NCI-H460 (cell line): Measurements from ENCODE around the gene XPOT. TPM values are rescaled to one million over a fixed set of nuclear protein-coding genes. Genes with fewer than 3 reads are reported as not detected.

Experiments used
- DNase-seq: peaks from one replicate; pipeline ENCODE4 v3.0.0-alpha.2; 2016; ENCODE audit warnings: low read depth; ENCODE audit errors: extremely low read depth
- total RNA-seq: library from RNA; depleted of rRNA; stranded (reverse); fragments of >200 nt; shearing (Covaris generic); gene quantifications from 2 replicates; pipeline ENCODE4 v1.2.3, GENCODE V29; 2014

The XPOT gene
- total RNA-seq, 1 experiment from 2014 or later, result 293 TPM

DNA sequence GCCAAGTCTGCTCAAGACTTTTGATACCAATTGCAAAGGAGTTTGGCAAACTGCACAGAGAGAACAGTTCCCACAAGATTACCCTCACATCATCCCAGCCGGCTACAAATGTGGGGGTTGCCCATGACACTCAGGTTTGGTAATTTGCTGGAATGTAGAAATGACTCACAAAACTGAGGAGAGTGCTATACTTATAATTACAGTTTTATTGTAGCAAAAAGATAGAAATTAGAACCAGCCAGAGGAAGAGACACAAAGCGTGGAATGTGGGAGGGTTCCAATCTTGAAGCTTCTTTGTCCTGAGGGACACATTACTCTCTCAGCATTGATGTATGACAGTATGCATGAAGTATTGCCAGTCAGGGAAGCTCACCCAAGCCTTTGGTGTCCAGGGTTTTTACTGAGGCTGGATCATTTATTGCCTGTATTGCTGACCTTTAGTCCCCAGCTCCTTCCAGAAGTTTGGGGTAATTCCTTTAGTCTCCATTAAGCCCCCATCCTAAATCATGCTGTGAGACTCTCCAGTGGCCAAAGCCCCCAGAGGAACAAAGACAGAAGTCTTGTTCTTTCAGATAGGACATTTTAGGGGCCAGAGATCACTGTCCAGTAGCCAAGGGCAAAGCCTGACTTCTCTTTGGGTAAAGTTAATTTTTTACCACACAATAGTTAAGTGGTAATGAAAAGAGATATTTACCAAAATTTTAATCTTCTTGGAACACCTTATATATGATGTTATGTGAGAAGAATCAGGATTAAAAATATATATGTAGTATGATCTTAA is 57.6 kb downstream of the XPOT start:
- no peak for DNase-seq

- no peak for DNase-seq
These were observed 62.0 kb downstream of the XPOT start for GRCh38 chr12:64466178-64466577.

- DNase-seq, result no peak
These were observed 64.8 kb downstream of the XPOT start for GRCh38 chr12:64468966-64469365.

GRCh38 chr12:64469455-64470142 is 65.4 kb downstream of the XPOT start:
- no peak for DNase-seq

DNA sequence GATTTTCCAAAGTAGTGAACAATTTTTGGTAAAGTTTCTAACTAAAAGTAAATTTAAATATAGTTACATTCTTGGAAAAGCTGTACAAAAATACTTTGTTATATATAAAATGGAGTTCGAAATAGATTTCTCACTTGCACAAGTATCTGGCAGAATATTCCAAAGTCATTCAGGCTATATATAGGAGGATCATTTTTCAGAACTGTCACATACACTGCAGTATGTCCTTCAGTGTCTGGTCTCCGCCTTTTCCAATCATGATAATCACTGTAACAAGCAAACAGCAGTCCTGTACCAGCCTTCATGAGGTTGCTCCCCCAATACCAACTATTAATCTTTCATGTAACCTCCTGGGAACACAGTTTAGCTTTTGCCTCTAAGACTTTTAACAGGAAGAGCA is 66.3 kb downstream of the XPOT start:
- DNase-seq, result no peak

GRCh38 chr12:64473176-64473575 is 69.0 kb downstream of the XPOT start:
- no peak for DNase-seq

DNA sequence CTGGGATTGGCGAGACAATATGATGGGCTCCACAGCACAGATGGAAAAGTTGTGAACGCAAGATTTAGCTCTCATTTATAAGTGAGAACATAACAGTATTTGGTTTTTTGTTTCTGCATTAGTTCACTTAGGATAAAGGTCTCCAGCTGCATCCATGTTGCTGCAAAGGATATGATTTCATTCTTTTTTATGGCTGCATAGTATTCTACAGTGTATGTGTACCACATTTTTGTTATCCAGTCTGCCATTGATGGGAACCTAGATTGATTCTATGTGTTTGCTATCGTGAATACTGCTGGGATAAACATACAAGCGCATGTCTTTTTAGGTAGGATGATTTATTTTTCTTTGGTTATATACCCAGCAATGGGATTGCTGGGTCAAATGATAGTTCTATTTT is 71.3 kb downstream of the XPOT start:
- no peak for DNase-seq

DNA sequence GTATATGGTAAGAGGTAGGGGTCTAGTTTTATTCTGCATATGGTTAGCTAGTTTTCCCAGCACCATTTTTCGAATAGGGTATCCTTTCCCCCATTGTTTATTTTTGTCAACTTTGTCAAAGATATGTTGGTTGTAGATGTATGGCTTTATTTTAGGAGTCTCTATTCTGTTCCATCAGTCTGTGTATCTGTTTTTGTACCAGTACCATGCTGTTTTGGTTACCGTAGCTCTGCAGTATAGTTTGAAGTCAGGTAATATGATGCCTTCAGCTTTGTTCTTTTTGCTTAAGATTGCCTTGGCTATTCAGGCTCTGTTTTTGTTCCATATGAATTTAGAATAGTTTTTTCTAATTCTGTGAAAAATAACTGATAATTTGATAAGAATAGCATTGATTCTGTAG is 72.7 kb downstream of the XPOT start:
- no peak for DNase-seq

GRCh38 chr12:64478661-64479060 is 74.5 kb downstream of the XPOT start:
- no peak for DNase-seq

DNA sequence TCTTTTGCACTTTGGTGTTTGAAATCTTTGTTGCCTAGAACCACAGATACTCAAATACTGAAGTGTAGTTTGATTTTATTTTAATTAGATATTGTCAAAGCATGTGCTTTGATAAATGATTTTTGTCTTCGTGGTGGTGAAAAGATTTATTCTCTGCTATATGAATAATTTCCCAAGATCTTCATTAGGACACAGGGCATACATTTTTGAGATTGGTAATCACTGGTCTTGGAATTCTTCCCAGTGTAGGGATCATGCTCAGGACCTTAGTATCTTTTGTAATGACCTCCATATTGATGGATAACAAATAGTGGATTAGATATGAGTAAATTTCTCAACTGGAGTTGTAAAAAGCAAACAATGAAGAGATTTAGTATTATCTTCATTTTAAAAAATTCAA is 76.0 kb downstream of the XPOT start:
- no peak for DNase-seq

DNA sequence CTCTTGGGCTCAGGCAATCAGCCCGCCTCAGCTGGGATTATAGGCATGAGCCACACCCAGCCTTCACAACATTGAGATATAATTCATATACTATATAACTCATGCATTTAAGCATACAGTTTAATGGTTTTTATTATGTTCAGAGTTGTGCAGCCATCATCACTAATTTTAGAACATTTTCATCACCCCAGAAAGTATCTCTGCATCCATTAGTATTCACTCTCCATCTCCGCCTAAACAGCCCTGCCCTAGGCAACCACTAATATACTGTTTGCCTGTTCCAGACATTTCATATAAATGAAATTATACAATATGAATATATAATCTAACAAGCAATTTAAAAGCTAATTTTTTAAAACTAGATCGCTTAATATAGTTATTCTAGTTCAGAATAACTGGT is 82.5 kb downstream of the XPOT start:
- DNase-seq, result no peak

DNA sequence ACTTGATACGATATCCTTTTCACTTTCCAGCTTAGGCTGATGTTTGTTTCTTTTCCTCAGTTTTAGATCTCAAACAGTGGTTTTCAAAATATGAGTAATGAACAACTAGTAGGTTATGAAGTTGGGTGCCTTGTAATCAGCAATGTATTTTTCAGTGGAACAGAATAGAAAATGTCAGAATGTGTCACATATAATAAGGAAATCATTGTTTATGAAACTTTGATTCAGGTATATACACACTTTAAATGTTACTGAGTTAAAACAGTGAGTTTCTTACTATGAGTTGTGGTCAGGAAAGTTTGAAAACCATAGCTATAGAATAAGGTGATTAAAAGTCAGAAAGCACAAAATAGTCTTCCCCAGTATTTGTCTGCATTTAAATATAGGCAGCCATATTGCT is 87.5 kb downstream of the XPOT start:
- DNase-seq, result no peak

GRCh38 chr12:64493513-64493912 is 89.3 kb downstream of the XPOT start:
- DNase-seq, result no peak

DNA sequence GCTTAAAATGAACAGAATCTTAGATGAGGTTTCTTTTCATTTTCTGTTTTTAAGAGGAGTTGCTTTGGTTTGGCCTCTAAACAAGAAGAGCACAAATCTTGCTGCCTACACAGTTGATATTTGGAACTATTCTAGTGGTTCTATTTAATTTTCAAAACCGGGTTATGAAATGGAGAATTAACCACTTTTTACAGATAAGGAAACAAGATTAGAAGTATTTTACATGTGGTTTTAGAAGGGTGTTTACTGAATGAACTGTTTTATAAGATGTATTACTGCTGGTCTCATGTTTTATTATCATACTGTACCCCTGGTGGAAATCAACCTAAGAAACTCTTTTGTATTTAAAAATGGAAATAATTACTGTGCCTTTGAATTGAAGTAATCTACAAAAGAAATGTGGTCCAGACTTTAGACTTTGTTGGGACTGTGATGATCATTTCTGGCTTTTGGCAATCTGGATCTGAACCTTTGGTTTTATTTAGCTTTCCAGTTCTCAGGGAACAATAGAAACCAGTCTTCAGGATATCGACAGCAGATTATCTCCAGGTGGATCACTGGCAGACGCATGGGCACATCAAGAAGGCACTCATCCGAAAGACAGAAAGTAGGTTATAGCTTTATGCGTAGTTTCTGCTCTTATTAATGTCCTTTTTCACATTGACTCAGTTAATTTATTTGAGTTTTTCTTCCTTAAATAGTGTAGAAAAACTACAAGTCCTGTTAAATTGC is 91.0 kb downstream of the XPOT start:
- no peak for DNase-seq

- DNase-seq, result no peak
These were observed 92.7 kb downstream of the XPOT start for GRCh38 chr12:64496839-64497400.

GRCh38 chr12:64497484-64497883 is 93.3 kb downstream of the XPOT start:
- DNase-seq, result no peak

DNA sequence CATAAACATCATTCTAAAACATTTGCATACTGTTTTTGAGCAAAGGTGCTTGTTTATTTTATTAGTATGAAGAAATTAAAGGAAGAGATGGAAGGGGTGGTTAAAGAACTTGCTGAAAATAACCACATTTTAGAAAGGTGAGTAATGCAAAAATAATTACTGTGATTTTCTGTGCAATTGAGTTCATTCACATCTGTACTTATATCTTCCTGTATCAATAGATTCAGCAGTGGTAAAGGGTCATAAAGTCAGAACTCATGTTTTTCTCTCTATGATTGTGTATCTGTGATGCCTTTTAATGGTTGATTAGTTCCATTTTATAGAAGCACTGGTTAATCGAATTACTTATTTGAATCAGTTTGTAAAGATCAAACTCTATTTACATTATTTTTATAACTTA is 93.7 kb downstream of the XPOT start:
- DNase-seq, result no peak

- DNase-seq, result no peak
These were observed 96.2 kb downstream of the XPOT start for GRCh38 chr12:64500394-64500793.
